ENCODE results near the gene ATP9B.

The ATP9B gene

DNA sequence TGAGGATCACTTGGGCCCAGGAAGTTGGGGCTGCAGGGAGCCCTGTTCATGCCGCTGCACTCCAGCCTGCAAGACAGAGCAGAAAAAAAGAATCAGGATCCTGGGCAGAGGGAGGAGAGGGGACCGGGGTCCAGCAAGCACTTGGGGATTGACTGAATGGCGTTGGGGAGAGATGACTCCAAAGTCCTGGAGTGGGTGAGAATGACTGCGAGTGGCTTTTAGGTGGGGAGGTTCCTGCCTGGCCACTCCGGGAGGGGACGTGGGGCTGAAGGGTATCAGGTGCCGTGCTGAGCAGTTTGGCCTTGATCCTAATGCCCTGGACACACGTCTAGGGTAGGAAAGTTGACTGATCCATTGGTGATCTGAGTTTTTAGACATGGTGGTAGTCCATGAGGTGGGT is 323.0 kb downstream of the ATP9B start:
- no peak overlapping the region for H3K4me3 ChIP-seq (ENCODE audit: low read depth, low read length)
- no peak for DNase-seq (ENCODE audit: low read depth)
- TF ChIP-seq, protein P1, sequence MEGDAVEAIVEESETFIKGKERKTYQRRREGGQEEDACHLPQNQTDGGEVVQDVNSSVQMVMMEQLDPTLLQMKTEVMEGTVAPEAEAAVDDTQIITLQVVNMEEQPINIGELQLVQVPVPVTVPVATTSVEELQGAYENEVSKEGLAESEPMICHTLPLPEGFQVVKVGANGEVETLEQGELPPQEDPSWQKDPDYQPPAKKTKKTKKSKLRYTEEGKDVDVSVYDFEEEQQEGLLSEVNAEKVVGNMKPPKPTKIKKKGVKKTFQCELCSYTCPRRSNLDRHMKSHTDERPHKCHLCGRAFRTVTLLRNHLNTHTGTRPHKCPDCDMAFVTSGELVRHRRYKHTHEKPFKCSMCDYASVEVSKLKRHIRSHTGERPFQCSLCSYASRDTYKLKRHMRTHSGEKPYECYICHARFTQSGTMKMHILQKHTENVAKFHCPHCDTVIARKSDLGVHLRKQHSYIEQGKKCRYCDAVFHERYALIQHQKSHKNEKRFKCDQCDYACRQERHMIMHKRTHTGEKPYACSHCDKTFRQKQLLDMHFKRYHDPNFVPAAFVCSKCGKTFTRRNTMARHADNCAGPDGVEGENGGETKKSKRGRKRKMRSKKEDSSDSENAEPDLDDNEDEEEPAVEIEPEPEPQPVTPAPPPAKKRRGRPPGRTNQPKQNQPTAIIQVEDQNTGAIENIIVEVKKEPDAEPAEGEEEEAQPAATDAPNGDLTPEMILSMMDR (IDR thresholded peaks at IDR 0.05; ENCODE audit: control insufficient read depth, extremely low read depth, insufficient read depth): no peak

DNA sequence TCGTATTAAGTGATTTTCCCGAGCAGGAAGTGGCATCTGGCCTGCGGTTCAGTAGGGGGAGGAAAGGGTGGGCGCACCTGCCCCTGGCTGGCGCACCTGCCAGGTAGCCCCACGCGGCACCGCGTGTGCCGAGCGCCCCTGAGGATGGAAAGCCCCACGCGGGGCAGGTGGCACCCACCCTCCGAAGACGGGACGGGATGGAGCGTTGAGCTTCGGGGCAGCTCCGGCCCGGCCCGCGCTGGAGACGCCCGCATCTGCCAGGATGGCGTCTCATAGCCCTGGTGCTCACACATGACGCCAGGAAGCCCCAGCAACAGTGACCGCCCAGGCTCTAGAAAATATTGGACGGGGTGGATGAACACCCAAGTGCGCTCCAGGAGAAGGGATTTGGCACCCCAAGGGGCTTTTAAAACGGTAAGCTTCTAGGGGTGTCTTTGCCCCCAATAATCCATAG is 324.0 kb downstream of the ATP9B start:
- H3K4me3 ChIP-seq (ENCODE audit: low read depth, low read length): peak overlapping the region; percentile 51
- DNase-seq (ENCODE audit: low read depth): no peak
- TF ChIP-seq, protein P1 (IDR thresholded peaks at IDR 0.05; ENCODE audit: control insufficient read depth, extremely low read depth, insufficient read depth): no peak

DNA sequence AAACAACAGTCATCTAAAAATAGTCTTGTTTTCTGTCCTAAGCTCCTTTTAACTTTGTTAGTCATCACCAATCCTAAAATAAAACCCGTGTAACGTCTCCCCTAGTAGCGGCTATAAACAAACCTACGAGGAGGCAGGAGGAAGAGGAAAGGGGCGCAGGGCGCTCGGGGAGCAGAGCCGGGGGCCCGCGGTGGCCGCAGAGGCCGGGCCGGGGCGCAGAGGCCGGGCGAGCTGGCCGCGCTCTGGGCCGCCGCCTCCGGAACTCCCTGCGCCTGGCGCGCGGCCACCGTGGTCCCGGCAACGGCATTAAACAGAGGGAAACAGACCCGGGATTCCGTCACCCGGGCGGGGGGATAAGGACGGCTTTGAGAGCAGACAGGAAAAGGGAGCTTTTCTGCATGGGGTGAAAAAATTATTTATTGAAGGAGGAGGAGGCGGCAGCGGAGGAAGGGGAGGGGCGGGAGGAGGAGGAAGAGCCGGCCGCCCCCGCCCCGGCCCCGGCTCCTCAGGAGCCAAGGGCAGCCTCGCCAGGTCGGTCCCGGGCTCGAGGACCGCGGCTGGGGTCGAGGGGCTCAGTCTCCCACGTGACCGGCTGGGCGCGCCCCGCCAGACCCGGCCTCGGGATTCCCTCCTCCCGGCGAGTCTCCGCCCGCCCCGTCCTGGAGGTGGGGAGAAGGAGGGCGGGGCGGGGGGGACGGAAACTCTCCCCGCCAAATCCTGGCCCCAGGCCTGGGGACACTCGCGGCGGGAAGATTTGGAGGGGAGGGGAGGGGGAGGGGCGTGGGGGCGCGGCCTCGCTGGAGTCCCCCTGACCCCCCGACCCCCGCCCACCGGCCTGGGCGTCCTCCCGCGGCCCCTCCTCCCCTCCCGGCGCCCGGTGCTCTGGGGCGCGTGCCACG is 324.7 kb downstream of the ATP9B start:
- TF ChIP-seq, protein P1 (IDR thresholded peaks at IDR 0.05; ENCODE audit: control insufficient read depth, extremely low read depth, insufficient read depth): no peak
- DNase-seq (ENCODE audit: low read depth): no peak

DNA sequence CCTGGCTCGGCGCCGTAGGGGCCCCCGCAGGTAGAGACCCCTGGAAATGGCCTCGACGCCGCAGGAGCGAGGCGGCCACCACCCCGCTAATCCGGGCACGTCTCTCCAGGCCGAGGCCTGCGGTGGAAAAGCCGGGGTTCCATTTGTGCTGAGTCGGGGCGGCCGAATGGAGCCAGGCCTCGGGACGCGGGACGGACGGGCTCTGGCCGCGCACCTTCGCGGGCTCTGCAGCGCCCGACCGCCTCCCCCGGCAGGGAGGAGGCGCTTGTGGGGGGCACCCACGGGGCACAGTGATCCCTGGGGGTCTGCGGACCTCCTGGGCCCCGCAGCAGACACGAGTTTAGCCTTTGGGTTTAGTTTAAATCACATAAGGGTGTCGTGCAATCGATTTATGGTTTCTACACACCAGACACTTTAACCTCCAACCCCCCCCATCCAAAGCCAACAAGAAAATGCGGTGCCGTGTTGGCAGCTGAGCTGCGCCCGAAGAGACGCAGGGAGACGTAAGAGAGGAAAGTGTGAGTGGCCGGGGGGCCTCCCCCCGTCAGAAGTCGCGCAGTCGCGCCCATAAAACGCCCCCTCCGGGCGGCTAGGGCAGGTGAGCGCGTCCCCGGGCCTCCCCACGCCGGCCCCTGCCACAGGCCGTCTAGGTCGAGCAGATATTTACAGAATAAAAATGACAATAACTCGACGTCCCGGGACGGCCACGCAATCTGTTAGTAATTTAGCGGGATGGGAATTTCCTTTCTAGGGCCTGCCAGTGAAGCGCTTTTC is 325.5 kb downstream of the ATP9B start:
- H3K4me3 ChIP-seq (ENCODE audit: low read depth, low read length): no peak overlapping the region
- no peak for DNase-seq (ENCODE audit: low read depth)
- TF ChIP-seq, protein P1 (IDR thresholded peaks at IDR 0.05; ENCODE audit: control insufficient read depth, extremely low read depth, insufficient read depth): no peak

More for the DNA sequence above, 324.7 kb downstream of the ATP9B start:
- peak overlapping the region; percentile 51 for H3K4me3 ChIP-seq (ENCODE audit: low read depth, low read length)

DNA sequence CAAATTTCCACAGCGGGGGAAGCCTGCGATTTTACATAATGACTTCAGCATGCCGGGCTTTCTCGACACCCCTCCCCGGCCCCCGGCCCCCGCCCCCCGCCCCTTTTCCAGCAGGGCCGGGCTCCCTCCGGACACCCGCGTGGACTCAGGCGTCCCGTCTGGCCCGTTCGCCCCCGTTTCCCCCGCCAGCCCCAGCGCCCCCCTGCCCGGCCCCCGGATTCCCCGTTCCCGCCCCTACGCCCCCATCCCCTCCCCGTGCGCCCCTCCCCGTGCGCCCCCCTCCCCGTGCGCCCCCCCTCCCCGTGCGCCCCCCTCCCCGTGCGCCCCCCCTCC is 326.1 kb downstream of the ATP9B start:
- no peak for DNase-seq (ENCODE audit: low read depth)
- H3K4me3 ChIP-seq (ENCODE audit: low read depth, low read length): no peak overlapping the region
- TF ChIP-seq, protein P1 (IDR thresholded peaks at IDR 0.05; ENCODE audit: control insufficient read depth, extremely low read depth, insufficient read depth): no peak

DNA sequence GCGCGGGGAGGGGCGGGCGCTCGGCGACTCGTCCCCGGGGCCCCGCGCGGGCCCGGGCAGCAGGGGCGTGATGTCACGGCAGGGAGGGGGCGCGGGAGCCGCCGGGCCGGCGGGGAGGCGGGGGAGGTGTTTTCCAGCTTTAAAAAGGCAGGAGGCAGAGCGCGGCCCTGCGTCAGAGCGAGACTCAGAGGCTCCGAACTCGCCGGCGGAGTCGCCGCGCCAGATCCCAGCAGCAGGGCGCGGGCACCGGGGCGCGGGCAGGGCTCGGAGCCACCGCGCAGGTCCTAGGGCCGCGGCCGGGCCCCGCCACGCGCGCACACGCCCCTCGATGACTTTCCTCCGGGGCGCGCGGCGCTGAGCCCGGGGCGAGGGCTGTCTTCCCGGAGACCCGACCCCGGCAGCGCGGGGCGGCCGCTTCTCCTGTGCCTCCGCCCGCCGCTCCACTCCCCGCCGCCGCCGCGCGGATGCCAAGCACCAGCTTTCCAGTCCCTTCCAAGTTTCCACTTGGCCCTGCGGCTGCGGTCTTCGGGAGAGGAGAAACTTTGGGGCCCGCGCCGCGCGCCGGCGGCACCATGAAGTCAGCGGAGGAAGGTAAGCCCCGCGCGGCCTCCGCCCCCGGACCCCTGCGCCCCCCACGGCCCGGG is 326.7 kb downstream of the ATP9B start, which contains the start of gene NFATC1:
Gene NFATC1, plus strand, starts transcription at position 170 of the 644 bp plus-strand sequence. Its CDS starts 295 bp downstream, at position 465.
- no peak within 1 kb of the TSS for H3K4me3 ChIP-seq (ENCODE audit: low read depth, low read length)
- TF ChIP-seq, protein P1 (IDR thresholded peaks at IDR 0.05; ENCODE audit: control insufficient read depth, extremely low read depth, insufficient read depth): no peak
- DNase-seq (ENCODE audit: low read depth): no peak

All from LNCaP clone FGC (cell line).